Keratinocyte (primary cell): ENCODE measurements around the gene HMG20A.

ENCODE experiments used
- EZH2 ChIP-seq: IDR thresholded peaks from one replicate; pipeline ENCODE4 v1.6.1; 2012; ENCODE audit warnings: inconsistent platforms, mild to moderate bottlenecking, low read length, moderate library complexity
- TF ChIP-seq, protein P1 (sequence below), 3 experiments: IDR thresholded peaks in 1 of 3; conservative IDR thresholded peaks in 1 of 3; optimal IDR thresholded peaks in 1 of 3; 2 replicates in 2 of 3; 3 replicates in 1 of 3; pipeline versions ENCODE3 to v1.5.1; 2011; ENCODE audit warnings: low read length in 3 of 3, mild to moderate bottlenecking in 3 of 3, moderate library complexity in 2 of 3, control low read depth in 1 of 3, inconsistent platforms in 1 of 3; ENCODE audit not compliant: insufficient read depth in 2 of 3; ENCODE audit errors: extremely low read depth in 1 of 3

DNA sequence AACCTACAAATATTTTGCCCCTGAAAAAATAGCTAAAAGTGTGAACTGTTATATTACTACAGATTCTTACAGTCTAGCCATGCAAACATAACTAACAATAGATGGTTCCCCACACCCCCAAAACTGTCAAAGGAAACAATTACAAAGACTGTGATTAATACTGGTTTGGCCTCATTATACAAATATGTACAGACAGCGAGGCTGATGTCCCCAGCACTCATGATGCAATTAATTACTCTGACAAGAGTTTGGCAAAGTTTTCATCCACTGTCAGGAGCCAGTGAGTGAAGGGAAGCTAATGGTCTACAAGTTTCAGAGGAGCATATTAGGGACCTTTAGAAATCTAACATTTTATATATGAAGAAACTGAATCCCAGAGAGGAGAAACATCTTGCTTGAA, 61.0 kb downstream of the HMG20A start:
- TF ChIP-seq, protein P1, sequence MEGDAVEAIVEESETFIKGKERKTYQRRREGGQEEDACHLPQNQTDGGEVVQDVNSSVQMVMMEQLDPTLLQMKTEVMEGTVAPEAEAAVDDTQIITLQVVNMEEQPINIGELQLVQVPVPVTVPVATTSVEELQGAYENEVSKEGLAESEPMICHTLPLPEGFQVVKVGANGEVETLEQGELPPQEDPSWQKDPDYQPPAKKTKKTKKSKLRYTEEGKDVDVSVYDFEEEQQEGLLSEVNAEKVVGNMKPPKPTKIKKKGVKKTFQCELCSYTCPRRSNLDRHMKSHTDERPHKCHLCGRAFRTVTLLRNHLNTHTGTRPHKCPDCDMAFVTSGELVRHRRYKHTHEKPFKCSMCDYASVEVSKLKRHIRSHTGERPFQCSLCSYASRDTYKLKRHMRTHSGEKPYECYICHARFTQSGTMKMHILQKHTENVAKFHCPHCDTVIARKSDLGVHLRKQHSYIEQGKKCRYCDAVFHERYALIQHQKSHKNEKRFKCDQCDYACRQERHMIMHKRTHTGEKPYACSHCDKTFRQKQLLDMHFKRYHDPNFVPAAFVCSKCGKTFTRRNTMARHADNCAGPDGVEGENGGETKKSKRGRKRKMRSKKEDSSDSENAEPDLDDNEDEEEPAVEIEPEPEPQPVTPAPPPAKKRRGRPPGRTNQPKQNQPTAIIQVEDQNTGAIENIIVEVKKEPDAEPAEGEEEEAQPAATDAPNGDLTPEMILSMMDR (optimal IDR thresholded peaks at IDR 0.05 in 1 of 3, IDR thresholded peaks at IDR 0.05 in 1 of 3, conservative IDR thresholded peaks at IDR 0.05 in 1 of 3; ENCODE audit: extremely low read depth in 1 of 3, insufficient read depth in 2 of 3, low read length in 3 of 3): no peak
- TF ChIP-seq EZH2: no peak
